ENCODE data around the gene YLPM1.

The YLPM1 gene

GRCh38 chr14:74868739-74869138 is 105.6 kb downstream of the YLPM1 start:
- DNase-seq (ENCODE audit: low spot score) = no peak

- no peak for DNase-seq (ENCODE audit: low spot score)
These were observed 108.7 kb downstream of the YLPM1 start for GRCh38 chr14:74871819-74872218.

- DNase-seq (ENCODE audit: low spot score) = no peak
These were observed 112.1 kb downstream of the YLPM1 start for GRCh38 chr14:74875204-74875603.

- peak; percentile 17 for DNase-seq (ENCODE audit: low spot score)
These were observed 113.1 kb downstream of the YLPM1 start, which contains the start of gene PROX2 for GRCh38 chr14:74875941-74876913. TSS of gene PROX2 (minus strand) at chr14:74876145. CDS start at chr14:74863834, 12,311 bp downstream.

GRCh38 chr14:74879427-74880182 is 116.5 kb downstream of the YLPM1 start:
- no peak for DNase-seq (ENCODE audit: low spot score)

GRCh38 chr14:74881431-74882102 is 118.5 kb downstream of the YLPM1 start, which contains the start of gene DLST:
TSS of gene DLST (plus strand) at chr14:74881916. CDS start at chr14:74881954, 38 bp downstream.
- peak; percentile 97 for DNase-seq (ENCODE audit: low spot score)

GRCh38 chr14:74882103-74882920 is 119.2 kb downstream of the YLPM1 start:
- peak; percentile 72 for DNase-seq (ENCODE audit: low spot score)

All from GM03348 (cell line).